Stomach (tissue), 4 donors: ENCODE measurements around the gene CENPX.

ENCODE experiments used
- CTCF ChIP-seq, 7 experiments: fragments of 450-650 bp in 4 of 7; fragments of 200-600 bp in 3 of 7; sonication (generic) in 3 of 7; IDR thresholded peaks; one replicate each; pipeline ENCODE4 v1.5.1; 2016 to 2019; ENCODE audit warnings: antibody characterized with exemption in 7 of 7, control low read depth in 2 of 7, mild to moderate bottlenecking in 1 of 7
- EP300 ChIP-seq: sonication (generic); formaldehyde crosslinking; IDR thresholded peaks from one replicate; pipeline ENCODE4 v1.6.1; 2017; ENCODE audit warnings: antibody characterized with exemption
- POLR2A ChIP-seq, 4 donors: fragments of 450-650 bp; IDR thresholded peaks; one replicate each; pipeline ENCODE4 v1.6.1; 2016; ENCODE audit warnings: antibody characterized with exemption in 4 of 4, control low read depth in 2 of 4, mild to moderate bottlenecking in 1 of 4, moderate library complexity in 1 of 4

GRCh38 chr17:81976332-81977210, 46.1 kb downstream of the CENPX start:
- TF ChIP-seq EP300, result no peak
- TF ChIP-seq CTCF (IDR thresholded peaks at IDR 0.05), result no peak
- TF ChIP-seq POLR2A (IDR thresholded peaks at IDR 0.05), result no peak
